CD14-positive monocyte (primary cell): ENCODE measurements around the gene GTF2F2. TPM values are rescaled to one million over a fixed set of nuclear protein-coding genes. Genes with fewer than 3 reads are reported as not detected.

ENCODE experiments used
- DNase-seq, 3 donors: peaks; one replicate each; pipeline ENCODE4 v3.0.0-alpha.2; 2011 to 2022
- H2AFZ ChIP-seq: 2 replicates; pipeline ENCODE4 v1.6.0; 2012; ENCODE audit warnings: mild to moderate bottlenecking, low read depth, low read length, inconsistent platforms; ENCODE audit not compliant: insufficient read depth, poor library complexity, severe bottlenecking
- H3K27ac ChIP-seq, 2 donors: 1 replicate in 1 of 2; 2 replicates in 1 of 2; pipeline ENCODE4 v1.5.1; 2012 to 2013; ENCODE audit warnings: low read length in 2 of 2, control low read depth in 1 of 2, inconsistent platforms in 1 of 2, low read depth in 1 of 2, mild to moderate bottlenecking in 1 of 2
- H3K27me3 ChIP-seq, 2 donors: one replicate each; pipeline versions ENCODE4 v1.6.0 to v1.6.1; 2011 to 2013; ENCODE audit warnings: low read length in 2 of 2; ENCODE audit not compliant: control insufficient read depth in 2 of 2, insufficient read depth in 2 of 2
- H3K36me3 ChIP-seq, 2 donors: replicated peaks in 1 of 2; 1 replicate in 1 of 2; 2 replicates in 1 of 2; pipeline versions ENCODE4 v1.5.1 to v1.6.1; 2012 to 2013; ENCODE audit warnings: low read length in 2 of 2, control low read depth in 1 of 2, inconsistent platforms in 1 of 2, mild to moderate bottlenecking in 1 of 2; ENCODE audit not compliant: insufficient read depth in 2 of 2, control insufficient read depth in 1 of 2
- H3K4me1 ChIP-seq, 2 donors: 1 replicate in 1 of 2; 2 replicates in 1 of 2; pipeline versions ENCODE4 v1.5.1 to v1.6.1; 2012 to 2013; ENCODE audit warnings: low read length in 2 of 2, control low read depth in 1 of 2, inconsistent platforms in 1 of 2, mild to moderate bottlenecking in 1 of 2, moderate library complexity in 1 of 2; ENCODE audit not compliant: insufficient read depth in 2 of 2, control insufficient read depth in 1 of 2
- H3K4me2 ChIP-seq: replicated peaks from 2 replicates; pipeline ENCODE3; 2012; ENCODE audit warnings: low read length, moderate library complexity, mild to moderate bottlenecking; ENCODE audit not compliant: poor library complexity, severe bottlenecking; ENCODE audit errors: extremely low read depth
- H3K4me3 ChIP-seq, 3 experiments: fragments of 200-600 bp in 1 of 3; sonication (generic) in 1 of 3; replicated peaks in 1 of 3; 1 replicate in 2 of 3; 2 replicates in 1 of 3; pipeline ENCODE4 v1.5.1; 2011 to 2013; ENCODE audit warnings: low read length in 3 of 3, mild to moderate bottlenecking in 3 of 3, control low read depth in 2 of 3, low read depth in 2 of 3, inconsistent platforms in 1 of 3, moderate library complexity in 1 of 3
- H3K79me2 ChIP-seq: 2 replicates; pipeline ENCODE4 v1.6.0; 2012; ENCODE audit warnings: mild to moderate bottlenecking, control low read depth, inconsistent platforms, low read length, moderate library complexity; ENCODE audit not compliant: insufficient read depth
- H3K9ac ChIP-seq: 2 replicates; pipeline ENCODE4 v1.6.0; 2017; ENCODE audit warnings: low read length, mild to moderate bottlenecking; ENCODE audit not compliant: insufficient read depth, poor library complexity, severe bottlenecking
- H3K9me3 ChIP-seq, 2 donors: replicated peaks in 1 of 2; 1 replicate in 1 of 2; 2 replicates in 1 of 2; pipeline versions ENCODE4 v1.5.1 to v1.6.1; 2012 to 2013; ENCODE audit warnings: low read length in 2 of 2, control low read depth in 1 of 2; ENCODE audit not compliant: control insufficient read depth in 1 of 2, insufficient read depth in 1 of 2
- H4K20me1 ChIP-seq: 2 replicates; pipeline ENCODE4 v1.6.0; 2012; ENCODE audit warnings: mild to moderate bottlenecking, low read length, control low read depth, moderate library complexity; ENCODE audit not compliant: insufficient read depth
- H3K27ac Mint-ChIP-seq, 7 donors: one replicate each; pipeline ENCODE4 v1.8.0; 2020; ENCODE audit warnings: mild to moderate bottlenecking in 7 of 7, mixed read lengths in 7 of 7, moderate library complexity in 6 of 7, inconsistent platforms in 2 of 7
- H3K27me3 Mint-ChIP-seq, 3 donors: one replicate each; pipeline ENCODE4 v1.8.0; 2021 to 2022; ENCODE audit warnings: low read depth in 3 of 3, mild to moderate bottlenecking in 3 of 3, mixed read lengths in 3 of 3, moderate library complexity in 3 of 3, inconsistent platforms in 1 of 3
- H3K36me3 Mint-ChIP-seq, 2 donors: one replicate each; pipeline ENCODE4 v1.8.0; 2020; ENCODE audit warnings: mixed read lengths in 2 of 2, inconsistent platforms in 1 of 2, mild to moderate bottlenecking in 1 of 2
- H3K4me1 Mint-ChIP-seq: one replicate; pipeline ENCODE4 v1.8.0; 2020; ENCODE audit warnings: mild to moderate bottlenecking, mixed read lengths
- H3K4me3 Mint-ChIP-seq, 2 donors: one replicate each; pipeline ENCODE4 v1.8.0; 2020; ENCODE audit warnings: mild to moderate bottlenecking in 2 of 2, mixed read lengths in 2 of 2, moderate library complexity in 1 of 2
- H3K9me3 Mint-ChIP-seq, 7 donors: one replicate each; pipeline ENCODE4 v1.8.0; 2020 to 2022; ENCODE audit warnings: mixed read lengths in 7 of 7, mild to moderate bottlenecking in 6 of 7, moderate library complexity in 6 of 7, inconsistent platforms in 2 of 7
- WGBS: methylation state at CpG from one replicate; pipeline ENCODE4 v1.1.5; 2013; ENCODE audit warnings: missing lambda C conversion rate; ENCODE audit not compliant: insufficient coverage; 5-methylcytosine and 5-hydroxymethylcytosine counted together
- intact Hi-C, 2 donors: fragments of 100-400 bp; cut with micrococcal nuclease; formaldehyde crosslinking; loops; one replicate each; pipeline versions ENCODE4 v1.15.0 to v1.15.1; 2023
- polyA plus RNA-seq, 3 donors: library from polyadenylated mRNA; depleted of rRNA in 1 of 3; unstranded in 2 of 3; stranded (reverse) in 1 of 3; fragments of 300-500 nt in 2 of 3; fragments of >200 nt in 1 of 3; fragmentation: Illumina TruSeq in 2 of 3; gene quantifications; 1 replicate in 2 of 3; 2 replicates in 1 of 3; pipeline ENCODE4 v1.2.3, GENCODE V29; 2012 to 2021
- TF ChIP-seq, protein P1 (sequence below): fragments of 200-600 bp; IDR thresholded peaks from one replicate; pipeline ENCODE4 v1.8.0; 2022; ENCODE audit warnings: antibody characterized with exemption, mild to moderate bottlenecking

GTF2F2 gene
- polyA plus RNA-seq, 3 donors = 8.1 to 10.4 (median 8.5) TPM

DNA sequence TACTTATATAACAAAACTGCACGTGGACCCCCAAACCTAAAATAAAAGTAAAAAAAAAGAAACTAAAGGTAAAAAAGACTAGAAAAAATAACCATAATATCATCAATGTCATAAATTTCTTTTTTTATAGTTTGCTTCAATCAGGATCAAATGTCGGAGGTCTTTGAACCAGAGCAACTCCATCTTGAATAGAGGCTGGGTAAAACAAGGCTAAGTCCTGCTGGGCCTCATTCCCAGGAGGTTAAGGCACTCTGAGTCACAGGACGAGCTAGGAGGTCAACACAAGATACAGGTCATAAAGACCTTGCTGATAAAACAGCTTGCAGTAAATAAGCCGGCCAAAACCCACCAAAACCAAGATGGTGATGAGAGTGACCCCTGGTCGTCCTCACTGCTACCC lies 196.7 kb downstream of the GTF2F2 start:
- no peak overlapping the region for H2AFZ ChIP-seq
- no peak overlapping the region for H3K4me3 Mint-ChIP-seq
- intact Hi-C loops = no loop called here

DNA sequence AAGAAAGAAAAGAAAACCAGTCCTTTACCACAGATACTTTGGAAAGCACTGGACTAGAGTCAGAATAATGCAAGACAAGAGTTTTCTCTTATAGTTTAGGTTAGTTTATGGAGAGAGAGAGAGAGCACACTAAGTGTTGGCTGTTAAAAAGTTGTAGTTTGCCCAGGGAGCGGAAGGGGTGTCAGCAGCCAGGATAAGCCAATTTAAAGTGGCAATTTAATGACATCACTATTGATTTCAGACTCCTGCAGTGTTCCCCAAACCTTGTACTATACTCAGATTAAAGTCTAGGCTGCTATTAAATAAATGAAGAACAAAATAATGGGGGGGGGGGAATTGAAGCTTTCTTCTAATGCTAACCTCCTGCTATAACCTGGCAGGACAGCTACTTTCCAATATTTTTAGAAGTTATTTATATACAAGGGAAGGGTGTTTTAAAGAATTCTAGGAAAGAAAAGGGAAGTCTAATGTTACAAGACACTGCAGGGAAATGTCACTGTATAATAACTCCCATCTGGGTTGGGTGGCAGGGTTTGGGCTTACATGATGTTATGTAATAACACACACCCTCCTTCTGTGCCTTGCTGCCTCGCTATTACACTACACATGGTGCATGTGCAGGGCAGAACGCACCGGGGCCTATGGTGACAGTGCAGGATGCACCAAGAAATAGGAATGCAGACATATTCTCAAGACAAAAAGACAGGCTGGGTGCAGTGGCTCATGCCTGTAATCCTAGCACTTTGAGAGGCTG lies 200.7 kb downstream of the GTF2F2 start:
- Histone ChIP-seq H3K9me3 (no peaks in the 10 kb centered on the region), H3K79me2 (no peaks in the 10 kb centered on the region), H3K4me3 (no peak overlapping the region), H2AFZ (no peak overlapping the region), H3K9ac (no peak overlapping the region), H3K27me3 (no peaks in the 10 kb centered on the region), H3K27ac (peak overlapping the region; percentile 38 to 49), H3K4me2 (peak overlapping the region; percentile 41), H3K4me1 (peaks cover 32 to 39% of the 10 kb centered on the region in 2 donors), H3K36me3 (no peaks in the 10 kb centered on the region), H4K20me1 (no peaks in the 10 kb centered on the region)
- peaks cover 42% of the 10 kb centered on the region for H3K4me1 Mint-ChIP-seq
- TF ChIP-seq, protein P1, sequence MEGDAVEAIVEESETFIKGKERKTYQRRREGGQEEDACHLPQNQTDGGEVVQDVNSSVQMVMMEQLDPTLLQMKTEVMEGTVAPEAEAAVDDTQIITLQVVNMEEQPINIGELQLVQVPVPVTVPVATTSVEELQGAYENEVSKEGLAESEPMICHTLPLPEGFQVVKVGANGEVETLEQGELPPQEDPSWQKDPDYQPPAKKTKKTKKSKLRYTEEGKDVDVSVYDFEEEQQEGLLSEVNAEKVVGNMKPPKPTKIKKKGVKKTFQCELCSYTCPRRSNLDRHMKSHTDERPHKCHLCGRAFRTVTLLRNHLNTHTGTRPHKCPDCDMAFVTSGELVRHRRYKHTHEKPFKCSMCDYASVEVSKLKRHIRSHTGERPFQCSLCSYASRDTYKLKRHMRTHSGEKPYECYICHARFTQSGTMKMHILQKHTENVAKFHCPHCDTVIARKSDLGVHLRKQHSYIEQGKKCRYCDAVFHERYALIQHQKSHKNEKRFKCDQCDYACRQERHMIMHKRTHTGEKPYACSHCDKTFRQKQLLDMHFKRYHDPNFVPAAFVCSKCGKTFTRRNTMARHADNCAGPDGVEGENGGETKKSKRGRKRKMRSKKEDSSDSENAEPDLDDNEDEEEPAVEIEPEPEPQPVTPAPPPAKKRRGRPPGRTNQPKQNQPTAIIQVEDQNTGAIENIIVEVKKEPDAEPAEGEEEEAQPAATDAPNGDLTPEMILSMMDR = no peak
- H3K27ac Mint-ChIP-seq = peak overlapping the region; percentile 63 to 86 (median 78)
- peak; percentile 48 to 66 (median 65) for DNase-seq
- peaks cover 0 to 7% of the 10 kb centered on the region in 2 donors for H3K36me3 Mint-ChIP-seq
- WGBS = no CpG with 5 or more reads among the region's 4 CpGs
- intact Hi-C loops = no loop called here
- H3K9me3 Mint-ChIP-seq = peaks cover 0 to 3% (median 0%) of the 10 kb centered on the region in 7 donors
- H3K4me3 Mint-ChIP-seq = peak overlapping the region in 1 of 2 donors; percentile 6
- peaks cover 0 to 3% (median 1%) of the 10 kb centered on the region in 3 donors for H3K27me3 Mint-ChIP-seq

More for the DNA sequence above, 196.7 kb downstream of the GTF2F2 start:
- peaks cover 0 to 2% (median 0%) of the 10 kb centered on the region in 7 donors for H3K9me3 Mint-ChIP-seq
- H3K4me1 Mint-ChIP-seq = peaks cover 26% of the 10 kb centered on the region
- no peak overlapping the region for H3K27ac Mint-ChIP-seq
- TF ChIP-seq, protein P1 = no peak
- H3K36me3 Mint-ChIP-seq = no peaks in the 10 kb centered on the region
- Histone ChIP-seq H4K20me1 (no peaks in the 10 kb centered on the region), H3K9me3 (no peaks in the 10 kb centered on the region), H3K27ac (no peak overlapping the region), H3K27me3 (peaks cover under 1 to 1% of the 10 kb centered on the region in 2 donors), H3K4me2 (no peak overlapping the region), H3K9ac (no peak overlapping the region), H3K36me3 (no peaks in the 10 kb centered on the region), H3K79me2 (no peaks in the 10 kb centered on the region), H3K4me3 (no peak overlapping the region), H3K4me1 (peaks cover 22 to 26% of the 10 kb centered on the region in 2 donors)
- 83% methylated on average over 1 of the region's 5 CpGs for WGBS
- H3K27me3 Mint-ChIP-seq = peaks cover 3 to 10% (median 7%) of the 10 kb centered on the region in 3 donors
- DNase-seq = no peak
